Endothelial cell of hepatic sinusoid (primary cell): Measurements from ENCODE around the gene BMS1.

Experiments used
- in situ Hi-C: cut with HindIII; loops from 2 replicates; pipeline ENCODE4 v1.10.0; 2017; ENCODE audit warnings: low sequenced_read_pairs

BMS1 gene

GRCh38 chr10:42880255-42880620 lies 97.6 kb downstream of the BMS1 start:
- in situ Hi-C loops = loop anchor here (25.0 kb wide), 1 partner anchor 182 kb away; no protein-coding TSS in a partner anchor

GRCh38 chr10:42882597-42882996 lies 100.0 kb downstream of the BMS1 start:
- in situ Hi-C loops = loop anchor here (25.0 kb wide), 1 partner anchor 180 kb away; no protein-coding TSS in a partner anchor
